PC-3 (cell line): ENCODE data around the gene RRM2. TPM values are rescaled to one million over a fixed set of nuclear protein-coding genes. Genes with fewer than 3 reads are reported as not detected.

Experiments
- ATAC-seq: fragments of 200-7000 bp; cut with Tn5 transposase; 2 replicates; pipeline ENCODE4 v1.9.1; 2020; ENCODE audit warnings: mild to moderate bottlenecking, moderate library complexity
- BruUV-seq: library from RNA; stranded (reverse); fragments of 400-500 nt; replicated peaks from 2 replicates; lab custom pipeline; 2021; lab: Mats Ljungman, UMichigan
- CTCF ChIA-PET: fragments of 300-600 bp; sonication (Branson Sonifier 250); formaldehyde crosslinking; loops from one replicate; lab custom pipeline; 2022; ENCODE audit warnings: antibody characterized with exemption; lab: Charles Lee
- POLR2A ChIA-PET: fragments of 300-600 bp; sonication (Branson Sonifier 250); formaldehyde crosslinking; loops from one replicate; lab custom pipeline; 2022; ENCODE audit warnings: antibody characterized with exemption; ENCODE audit not compliant: unreplicated experiment; lab: Charles Lee
- DNase-seq: peaks from one replicate; pipeline ENCODE4 v3.0.0-alpha.2; 2015
- H2AFZ ChIP-seq: fragments of 300-600 bp; sonication (generic); 2 replicates; pipeline ENCODE4 v1.6.0; 2016; ENCODE audit warnings: antibody characterized with exemption, low read length
- H3F3A ChIP-seq: fragments of 300-600 bp; sonication (generic); one replicate; pipeline ENCODE4 v1.6.0; 2017; ENCODE audit warnings: antibody characterized with exemption, low read length, control low read depth, mild to moderate bottlenecking; ENCODE audit not compliant: unreplicated experiment
- H3K27ac ChIP-seq: fragments of 300-600 bp; sonication (generic); 2 replicates; pipeline ENCODE4 v1.5.1; 2016; ENCODE audit warnings: mild to moderate bottlenecking, low read length
- H3K27me3 ChIP-seq: fragments of 300-600 bp; sonication (generic); 2 replicates; pipeline ENCODE4 v1.6.1; 2016; ENCODE audit warnings: low read length, mixed read lengths
- H3K36me3 ChIP-seq: fragments of 300-600 bp; sonication (generic); 2 replicates; pipeline ENCODE4 v1.6.1; 2016; ENCODE audit warnings: low read depth, mixed run types, low read length, mixed read lengths
- H3K4me1 ChIP-seq: fragments of 300-600 bp; sonication (generic); 2 replicates; pipeline ENCODE4 v1.5.1; 2016; ENCODE audit warnings: low read length; ENCODE audit not compliant: insufficient read depth
- H3K4me2 ChIP-seq: fragments of 300-600 bp; sonication (generic); 2 replicates; pipeline ENCODE4 v1.6.0; 2016; ENCODE audit warnings: low read length
- H3K4me3 ChIP-seq: fragments of 300-600 bp; sonication (generic); 2 replicates; pipeline ENCODE4 v1.5.1; 2016; ENCODE audit warnings: mild to moderate bottlenecking, low read length, mixed read lengths
- H3K79me2 ChIP-seq: fragments of 300-600 bp; sonication (generic); 2 replicates; pipeline ENCODE4 v1.6.1; 2017; ENCODE audit warnings: low read length, mixed read lengths
- H3K9ac ChIP-seq: fragments of 300-600 bp; sonication (generic); 2 replicates; pipeline ENCODE4 v1.6.0; 2016; ENCODE audit warnings: mild to moderate bottlenecking, low read length
- H3K9me2 ChIP-seq: fragments of 300-600 bp; sonication (generic); replicated peaks from 2 replicates; pipeline ENCODE4 v1.6.1; 2016; ENCODE audit warnings: mixed run types, low read length, mixed read lengths
- H3K9me3 ChIP-seq: fragments of 300-600 bp; sonication (generic); 2 replicates; pipeline ENCODE4 v1.6.1; 2016; ENCODE audit warnings: low read length, mixed read lengths
- H4K20me1 ChIP-seq: fragments of 300-600 bp; sonication (generic); 2 replicates; pipeline ENCODE4 v1.6.1; 2016; ENCODE audit warnings: low read length, mixed read lengths
- EZH2 ChIP-seq: fragments of 300-600 bp; sonication (generic); IDR thresholded peaks from one replicate; pipeline ENCODE4 v1.6.1; 2017; ENCODE audit warnings: antibody characterized with exemption, mild to moderate bottlenecking, low read length; ENCODE audit not compliant: unreplicated experiment
- EZH2phosphoT487 ChIP-seq: fragments of 300-600 bp; sonication (generic); IDR thresholded peaks from 2 replicates; pipeline ENCODE4 v1.6.1; 2018; ENCODE audit warnings: mild to moderate bottlenecking, antibody characterized with exemption, low read length, borderline replicate concordance
- intact Hi-C: fragments of 100-400 bp; cut with micrococcal nuclease; formaldehyde crosslinking; loops from 2 replicates; pipeline ENCODE4 v1.9.0; 2023
- total RNA-seq: library from RNA; depleted of rRNA; stranded (reverse); fragments of >200 nt; gene quantifications from 2 replicates; pipeline ENCODE4 v1.2.3, GENCODE V29; 2014
- TF ChIP-seq, protein P1 (sequence below): fragments of 300-600 bp; sonication (generic); conservative IDR thresholded peaks from 2 replicates; pipeline ENCODE4 v1.5.1; 2017; ENCODE audit warnings: antibody characterized with exemption, low read depth, mild to moderate bottlenecking, low read length

The RRM2 gene
- total RNA-seq, 1 experiment from 2014 or later: 282 TPM

DNA sequence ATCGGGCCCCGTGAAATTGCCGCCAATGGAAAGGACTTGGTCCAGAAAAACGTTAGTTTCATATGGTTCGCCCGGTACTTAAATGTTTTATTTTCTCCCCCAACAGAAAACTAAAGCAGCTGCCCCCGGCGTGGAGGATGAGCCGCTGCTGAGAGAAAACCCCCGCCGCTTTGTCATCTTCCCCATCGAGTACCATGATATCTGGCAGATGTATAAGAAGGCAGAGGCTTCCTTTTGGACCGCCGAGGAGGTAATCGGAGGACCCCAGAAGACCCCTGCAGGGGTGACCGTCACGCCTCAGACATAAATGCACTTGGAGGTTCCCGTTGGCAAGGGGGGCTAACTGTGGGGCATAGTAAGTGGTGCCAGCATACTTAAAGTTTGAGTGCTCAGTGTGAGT is 742 bp downstream of the RRM2 start:
- peak overlapping the region; percentile 95 for H3K27ac ChIP-seq
- H3F3A ChIP-seq: no peaks in the 10 kb centered on the region
- H3K9me2 ChIP-seq: no peaks in the 10 kb centered on the region
- no peak for ATAC-seq
- H3K27me3 ChIP-seq: no peaks in the 10 kb centered on the region
- H3K4me2 ChIP-seq: peak overlapping the region; percentile 89
- H4K20me1 ChIP-seq: peaks cover 24% of the 10 kb centered on the region
- peaks cover 81% of the 10 kb centered on the region for H3K79me2 ChIP-seq
- H2AFZ ChIP-seq: no peak overlapping the region
- H3K9me3 ChIP-seq: no peaks in the 10 kb centered on the region
- TF ChIP-seq, protein P1, sequence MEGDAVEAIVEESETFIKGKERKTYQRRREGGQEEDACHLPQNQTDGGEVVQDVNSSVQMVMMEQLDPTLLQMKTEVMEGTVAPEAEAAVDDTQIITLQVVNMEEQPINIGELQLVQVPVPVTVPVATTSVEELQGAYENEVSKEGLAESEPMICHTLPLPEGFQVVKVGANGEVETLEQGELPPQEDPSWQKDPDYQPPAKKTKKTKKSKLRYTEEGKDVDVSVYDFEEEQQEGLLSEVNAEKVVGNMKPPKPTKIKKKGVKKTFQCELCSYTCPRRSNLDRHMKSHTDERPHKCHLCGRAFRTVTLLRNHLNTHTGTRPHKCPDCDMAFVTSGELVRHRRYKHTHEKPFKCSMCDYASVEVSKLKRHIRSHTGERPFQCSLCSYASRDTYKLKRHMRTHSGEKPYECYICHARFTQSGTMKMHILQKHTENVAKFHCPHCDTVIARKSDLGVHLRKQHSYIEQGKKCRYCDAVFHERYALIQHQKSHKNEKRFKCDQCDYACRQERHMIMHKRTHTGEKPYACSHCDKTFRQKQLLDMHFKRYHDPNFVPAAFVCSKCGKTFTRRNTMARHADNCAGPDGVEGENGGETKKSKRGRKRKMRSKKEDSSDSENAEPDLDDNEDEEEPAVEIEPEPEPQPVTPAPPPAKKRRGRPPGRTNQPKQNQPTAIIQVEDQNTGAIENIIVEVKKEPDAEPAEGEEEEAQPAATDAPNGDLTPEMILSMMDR: no peak
- no peak for TF ChIP-seq EZH2phosphoT487
- no peak for TF ChIP-seq EZH2
- intact Hi-C loops: loop anchor here (5.0 kb wide), 2 partner anchors 179 to 454 kb away; partner anchors contain the start of gene HPCAL1
- ChIA-PET CTCF (interaction anchor here (0.7 to 2.4 kb wide), 4 partner anchors 180 to 630 kb away, joined by 4 to 18 read pairs (median 10); no protein-coding TSS in a partner anchor), POLR2A (no interaction called here)
- H3K4me1 ChIP-seq: peaks cover 38% of the 10 kb centered on the region
- DNase-seq: no peak
- H3K9ac ChIP-seq: peak overlapping the region; percentile 98
- H3K36me3 ChIP-seq: peaks cover 48% of the 10 kb centered on the region
- TSS peak; percentile 27 for BruUV-seq
- peak overlapping the region; percentile 86 for H3K4me3 ChIP-seq

DNA sequence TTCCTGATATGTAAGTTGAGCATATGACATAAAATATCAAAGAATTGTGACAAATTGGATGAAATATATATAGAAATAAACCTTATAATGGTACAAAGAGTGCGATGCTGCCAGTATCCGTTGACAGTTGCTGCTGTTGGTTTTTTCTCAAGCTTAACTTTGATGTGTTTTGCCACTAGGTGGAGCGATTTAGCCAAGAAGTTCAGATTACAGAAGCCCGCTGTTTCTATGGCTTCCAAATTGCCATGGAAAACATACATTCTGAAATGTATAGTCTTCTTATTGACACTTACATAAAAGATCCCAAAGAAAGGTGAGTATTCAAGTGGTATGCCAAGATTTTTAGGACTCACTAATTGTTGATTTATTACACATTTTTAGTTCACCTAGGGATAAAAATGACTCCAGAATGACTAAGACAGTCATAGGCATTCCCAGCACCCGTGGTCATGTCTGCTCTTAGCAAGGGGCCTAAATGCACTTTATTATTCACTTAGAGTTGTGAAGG is 2.1 kb downstream of the RRM2 start:
- Histone ChIP-seq H3K79me2 (peaks cover 87% of the 10 kb centered on the region), H3K4me3 (peak overlapping the region; percentile 86), H3K27me3 (no peaks in the 10 kb centered on the region), H3K36me3 (peaks cover 61% of the 10 kb centered on the region), H3F3A (no peaks in the 10 kb centered on the region), H4K20me1 (peaks cover 31% of the 10 kb centered on the region), H3K4me1 (peaks cover 35% of the 10 kb centered on the region), H3K4me2 (peak overlapping the region; percentile 89), H3K9ac (peak overlapping the region; percentile 98), H3K27ac (peak overlapping the region; percentile 95), H3K9me3 (no peaks in the 10 kb centered on the region), H3K9me2 (no peaks in the 10 kb centered on the region), H2AFZ (no peak overlapping the region)
- ChIA-PET CTCF (interaction anchor here (0.7 to 2.4 kb wide), 3 partner anchors 281 to 311 kb away, joined by 3 to 18 read pairs (median 14); no protein-coding TSS in a partner anchor), POLR2A (no interaction called here)
- ATAC-seq: peak; percentile 1; the same call in 1 of the 2 replicates
- DNase-seq: peak; percentile 78
- TF ChIP-seq, protein P1: peak; percentile 73
- TF ChIP-seq EZH2: no peak
- intact Hi-C loops: loop anchor here (1.0 to 5.0 kb wide), 6 partner anchors 178 to 544 kb away; partner anchors contain the start of gene HPCAL1
- BruUV-seq: no TSS peak
